COR-L47 (cell line): ENCODE measurements around the gene TRIM4.
"Not testable (repeated sequence)": the region's sequence is repeated elsewhere in the genome, so short reads cannot be mapped to it uniquely, and the experiment has no call there.

Experiments used
- DNase-seq: peaks from one replicate; lab custom pipeline; 2025; lab: John Stamatoyannopoulos, UW

Gene TRIM4

GRCh38 chr7:99918959-99919813, at the start of gene TRIM4:
Gene TRIM4, minus strand, starts transcription at chr7:99919530. Its CDS starts 129 bp downstream, at chr7:99919401.
- peak; percentile 87 for DNase-seq

- no peak for DNase-seq
These were observed 39.4 kb upstream of the TRIM4 start for GRCh38 chr7:99958564-99959227.

GRCh38 chr7:99955247-99955646, 35.9 kb upstream of the TRIM4 start:
- DNase-seq: no peak

- DNase-seq: not testable (repeated sequence)
These were observed 35.3 kb upstream of the TRIM4 start for GRCh38 chr7:99954643-99955042.

GRCh38 chr7:99953649-99954048, 34.3 kb upstream of the TRIM4 start:
- DNase-seq: no peak

GRCh38 chr7:99952649-99953048, 33.3 kb upstream of the TRIM4 start:
- not testable (repeated sequence) for DNase-seq

- DNase-seq: not testable (repeated sequence)
These were observed 31.5 kb upstream of the TRIM4 start for GRCh38 chr7:99950819-99951218.

- no peak for DNase-seq
These were observed 30.4 kb upstream of the TRIM4 start for GRCh38 chr7:99949645-99950228.

GRCh38 chr7:99947608-99948007, 28.3 kb upstream of the TRIM4 start:
- DNase-seq: no peak

GRCh38 chr7:99944497-99945070, 25.3 kb upstream of the TRIM4 start:
- DNase-seq: no peak

- peak; percentile 27 for DNase-seq
These were observed 24.5 kb upstream of the TRIM4 start for GRCh38 chr7:99943641-99944496.

GRCh38 chr7:99938296-99938695, 19.0 kb upstream of the TRIM4 start:
- no peak for DNase-seq

GRCh38 chr7:99935009-99935408, 15.7 kb upstream of the TRIM4 start:
- not testable (repeated sequence) for DNase-seq

GRCh38 chr7:99930376-99930775, 11.0 kb upstream of the TRIM4 start:
- DNase-seq: no peak

GRCh38 chr7:99929730-99930053, 10.4 kb upstream of the TRIM4 start:
- no peak for DNase-seq

GRCh38 chr7:99928994-99929729, 9.8 kb upstream of the TRIM4 start, which contains the start of gene GJC3:
Gene GJC3, minus strand, starts transcription at chr7:99929620. Its CDS starts 0 bp downstream, at chr7:99929620.
- DNase-seq: peak; percentile 62

- no peak for DNase-seq
These were observed 8.9 kb upstream of the TRIM4 start for GRCh38 chr7:99928188-99928587.

- DNase-seq: no peak
These were observed 8.2 kb upstream of the TRIM4 start for GRCh38 chr7:99927536-99927935.

- no peak for DNase-seq
These were observed 7.0 kb upstream of the TRIM4 start for GRCh38 chr7:99926321-99926720.

GRCh38 chr7:99923200-99923599, 3.9 kb upstream of the TRIM4 start:
- no peak for DNase-seq

- no peak for DNase-seq
These were observed 819 bp upstream of the TRIM4 start for GRCh38 chr7:99920149-99920548.
